SK-N-SH (cell line): ENCODE data around the gene PTPRD. TPM values are rescaled to one million over a fixed set of nuclear protein-coding genes. Genes with fewer than 3 reads are reported as not detected.

Experiments used
- CTCF ChIA-PET: fragments of 300-600, 350-600 bp; formaldehyde crosslinking; extraction: SDS; loops from one replicate; lab custom pipeline; 2021; lab: Yijun Ruan, JAX
- POLR2A ChIA-PET: fragments of 350-600 bp; sonication (Branson Sonifier 250); formaldehyde crosslinking; extraction: SDS; loops from one replicate; lab custom pipeline; 2020; ENCODE audit warnings: antibody characterized with exemption, inconsistent platforms; lab: Yijun Ruan, JAX
- DNase-seq: peaks from one replicate; pipeline ENCODE4 v3.0.0; 2012
- H2AFZ ChIP-seq: fragments of 200-600 bp; sonication (generic); 2 replicates; pipeline ENCODE4 v1.8.1; 2016; ENCODE audit warnings: antibody characterized with exemption, mild to moderate bottlenecking, low read depth
- H3F3A ChIP-seq: fragments of 200-600 bp; sonication (generic); replicated peaks from 2 replicates; pipeline ENCODE3; 2016; ENCODE audit warnings: antibody characterized with exemption, mild to moderate bottlenecking; ENCODE audit not compliant: insufficient read depth
- H3K27ac ChIP-seq, 2 experiments: fragments of 200-500 bp in 1 of 2; fragments of 200-600 bp in 1 of 2; sonication (Bioruptor generic) in 1 of 2; sonication (generic), shearing (Covaris generic) in 1 of 2; 2 replicates each; pipeline versions ENCODE4 v1.5.1 to v1.6.1; 2014 to 2016; ENCODE audit warnings: low read depth in 2 of 2, inconsistent platforms in 1 of 2, low read length in 1 of 2, mild to moderate bottlenecking in 1 of 2, mixed read lengths in 1 of 2
- H3K27me3 ChIP-seq: fragments of 200-600 bp; sonication (generic), shearing (Covaris generic); 2 replicates; pipeline ENCODE4 v1.6.1; 2016; ENCODE audit warnings: mixed run types; ENCODE audit not compliant: insufficient read depth
- H3K36me3 ChIP-seq, 2 experiments: fragments of 200-500 bp in 1 of 2; fragments of 200-600 bp in 1 of 2; sonication (Bioruptor generic) in 1 of 2; sonication (generic) in 1 of 2; replicated peaks in 1 of 2; 2 replicates each; pipeline versions ENCODE3 to v1.5.1; 2014 to 2016; ENCODE audit warnings: low read length in 1 of 2, mild to moderate bottlenecking in 1 of 2; ENCODE audit not compliant: insufficient read depth in 2 of 2, control insufficient read depth in 1 of 2
- H3K4me1 ChIP-seq, 2 experiments: fragments of 200-500 bp in 1 of 2; fragments of 200-600 bp in 1 of 2; sonication (Bioruptor generic) in 1 of 2; sonication (generic), shearing (Covaris generic) in 1 of 2; 2 replicates each; pipeline versions ENCODE4 v1.5.1 to v1.6.1; 2014 to 2016; ENCODE audit warnings: low read depth in 1 of 2, low read length in 1 of 2, mixed run types in 1 of 2; ENCODE audit not compliant: insufficient read depth in 2 of 2, control insufficient read depth in 1 of 2
- H3K4me2 ChIP-seq: fragments of 200-600 bp; sonication (generic), shearing (Covaris generic); 2 replicates; pipeline ENCODE4 v1.6.1; 2017; ENCODE audit warnings: mixed run types
- H3K4me3 ChIP-seq, 2 experiments: fragments of 200-500 bp in 1 of 2; fragments of 200-600 bp in 1 of 2; sonication (Bioruptor generic) in 1 of 2; sonication (generic), shearing (Covaris generic) in 1 of 2; 2 replicates each; pipeline versions ENCODE4 v1.5.1 to v1.8.1; 2014 to 2016; ENCODE audit warnings: low read depth in 2 of 2, inconsistent platforms in 1 of 2, low read length in 1 of 2, mild to moderate bottlenecking in 1 of 2, mixed read lengths in 1 of 2, moderate library complexity in 1 of 2
- H3K79me2 ChIP-seq: fragments of 200-600 bp; sonication (generic); 2 replicates; pipeline ENCODE4 v1.8.1; 2017; ENCODE audit warnings: mild to moderate bottlenecking; ENCODE audit not compliant: insufficient read depth
- H3K9ac ChIP-seq: fragments of 200-600 bp; sonication (generic); 2 replicates; pipeline ENCODE4 v1.6.1; 2017; ENCODE audit warnings: mixed run types
- H3K9me2 ChIP-seq: fragments of 200-600 bp; sonication (generic); 2 replicates; pipeline ENCODE4 v1.6.1; 2017; ENCODE audit warnings: mixed run types
- H3K9me3 ChIP-seq: fragments of 200-600 bp; sonication (generic); 2 replicates; pipeline ENCODE4 v1.6.1; 2017; ENCODE audit warnings: mixed run types, mild to moderate bottlenecking, moderate library complexity
- H4K20me1 ChIP-seq: fragments of 200-600 bp; sonication (generic); 2 replicates; pipeline ENCODE4 v1.6.1; 2017; ENCODE audit warnings: mild to moderate bottlenecking, mixed run types; ENCODE audit not compliant: insufficient read depth
- CHD2 ChIP-seq: fragments of 150-350 bp; IDR thresholded peaks from 2 replicates; pipeline ENCODE4 v1.6.1; 2018; ENCODE audit warnings: low read length; ENCODE audit not compliant: partially characterized antibody
- CTCF ChIP-seq: fragments of 200-600 bp; sonication (generic); IDR thresholded peaks from 2 replicates; pipeline ENCODE4 v1.6.1; 2017; ENCODE audit warnings: antibody characterized with exemption, mild to moderate bottlenecking, moderate library complexity
- EP300 ChIP-seq, 2 experiments: IDR thresholded peaks; 2 replicates each; pipeline versions ENCODE4 v1.4.0 to v1.6.1; 2012; ENCODE audit warnings: borderline replicate concordance in 1 of 2, low read depth in 1 of 2, low read length in 1 of 2
- FOSL2 ChIP-seq: IDR thresholded peaks from 2 replicates; pipeline ENCODE4 v1.4.0; 2012; ENCODE audit warnings: low read depth, mild to moderate bottlenecking, moderate library complexity, borderline replicate concordance
- FOXJ3 ChIP-seq: sonication (generic); formaldehyde crosslinking; IDR thresholded peaks from 2 replicates; pipeline ENCODE4 v1.5.1; 2020; ENCODE audit warnings: mild to moderate bottlenecking, missing genetic modification reagents
- GABPA ChIP-seq: IDR thresholded peaks from 2 replicates; pipeline ENCODE4 v1.4.0; 2012; ENCODE audit warnings: low read depth, mild to moderate bottlenecking
- MAX ChIP-seq: IDR thresholded peaks from 2 replicates; pipeline ENCODE4 v1.4.0; 2012; ENCODE audit warnings: low read depth
- MEF2A ChIP-seq: IDR thresholded peaks from 2 replicates; pipeline ENCODE4 v1.4.0; 2012; ENCODE audit warnings: low read depth, borderline replicate concordance
- RCOR1 ChIP-seq: fragments of 150-350 bp; IDR thresholded peaks from 2 replicates; pipeline ENCODE4 v1.6.1; 2017; ENCODE audit warnings: antibody characterized with exemption, low read length
- SIN3A ChIP-seq: IDR thresholded peaks from 2 replicates; pipeline ENCODE4 v1.6.1; 2012; ENCODE audit warnings: low read depth, mild to moderate bottlenecking, low read length, moderate library complexity, borderline replicate concordance
- SMC3 ChIP-seq: IDR thresholded peaks from 2 replicates; pipeline ENCODE4 v1.6.1; 2012; ENCODE audit warnings: low read depth, low read length, improper control_type of control experiment
- TAF1 ChIP-seq: IDR thresholded peaks from 2 replicates; pipeline ENCODE4 v1.6.1; 2012; ENCODE audit warnings: low read depth, mild to moderate bottlenecking, low read length, moderate library complexity, borderline replicate concordance
- USF1 ChIP-seq: IDR thresholded peaks from 2 replicates; pipeline ENCODE4 v1.4.0; 2012; ENCODE audit warnings: low read depth, borderline replicate concordance
- USF2 ChIP-seq: fragments of 150-350 bp; IDR thresholded peaks from 2 replicates; pipeline ENCODE4 v1.6.1; 2017; ENCODE audit warnings: antibody characterized with exemption, low read length, low read depth, borderline replicate concordance
- WGBS: methylation state at CpG from one replicate; pipeline ENCODE4 v1.1.6; 2017; ENCODE audit warnings: low lambda C conversion rate; 5-methylcytosine and 5-hydroxymethylcytosine counted together
- polyA plus RNA-seq, 3 experiments: library from polyadenylated mRNA; depleted of rRNA; stranded (reverse); fragments of >200 nt; gene quantifications; 2 replicates each; pipeline ENCODE4 v1.2.3, GENCODE V29; 2012
- TF ChIP-seq, protein P1 (sequence below): IDR thresholded peaks from 2 replicates; pipeline ENCODE4 v1.4.0; 2012; ENCODE audit warnings: low read depth, borderline replicate concordance

The PTPRD gene
- polyA plus RNA-seq, 1 of the 3 experiments (the other 2 are of a cell fraction), result 0.15 TPM

- no peak overlapping the region for H3K4me3 ChIP-seq
- no peaks in the 10 kb centered on the region for H4K20me1 ChIP-seq
- no peak overlapping the region for H3K4me2 ChIP-seq
- no peaks in the 10 kb centered on the region for H3K79me2 ChIP-seq
- no peak overlapping the region for H3K27ac ChIP-seq
- TF ChIP-seq, protein P1, sequence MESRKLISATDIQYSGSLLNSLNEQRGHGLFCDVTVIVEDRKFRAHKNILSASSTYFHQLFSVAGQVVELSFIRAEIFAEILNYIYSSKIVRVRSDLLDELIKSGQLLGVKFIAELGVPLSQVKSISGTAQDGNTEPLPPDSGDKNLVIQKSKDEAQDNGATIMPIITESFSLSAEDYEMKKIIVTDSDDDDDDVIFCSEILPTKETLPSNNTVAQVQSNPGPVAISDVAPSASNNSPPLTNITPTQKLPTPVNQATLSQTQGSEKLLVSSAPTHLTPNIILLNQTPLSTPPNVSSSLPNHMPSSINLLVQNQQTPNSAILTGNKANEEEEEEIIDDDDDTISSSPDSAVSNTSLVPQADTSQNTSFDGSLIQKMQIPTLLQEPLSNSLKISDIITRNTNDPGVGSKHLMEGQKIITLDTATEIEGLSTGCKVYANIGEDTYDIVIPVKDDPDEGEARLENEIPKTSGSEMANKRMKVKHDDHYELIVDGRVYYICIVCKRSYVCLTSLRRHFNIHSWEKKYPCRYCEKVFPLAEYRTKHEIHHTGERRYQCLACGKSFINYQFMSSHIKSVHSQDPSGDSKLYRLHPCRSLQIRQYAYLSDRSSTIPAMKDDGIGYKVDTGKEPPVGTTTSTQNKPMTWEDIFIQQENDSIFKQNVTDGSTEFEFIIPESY, result no peak
- no peak for TF ChIP-seq GABPA
- TF ChIP-seq CTCF, result no peak
- no peak for TF ChIP-seq USF2
- no peaks in the 10 kb centered on the region for H3K36me3 ChIP-seq
- no peaks in the 10 kb centered on the region for H3K9me3 ChIP-seq
- ChIA-PET CTCF (no interaction called here), POLR2A (no interaction called here)
- no peaks in the 10 kb centered on the region for H3K9me2 ChIP-seq
- 17% methylated on average over 3 of the region's 3 CpGs for WGBS
- no peak overlapping the region for H2AFZ ChIP-seq
- H3K4me1 ChIP-seq, result no peaks in the 10 kb centered on the region
- no peak for DNase-seq
- H3F3A ChIP-seq, result no peaks in the 10 kb centered on the region
- H3K9ac ChIP-seq, result no peak overlapping the region
- H3K27me3 ChIP-seq, result no peaks in the 10 kb centered on the region
Observed at GRCh38 chr9:8428389-8428788, 2184.4 kb downstream of the PTPRD start.

DNA sequence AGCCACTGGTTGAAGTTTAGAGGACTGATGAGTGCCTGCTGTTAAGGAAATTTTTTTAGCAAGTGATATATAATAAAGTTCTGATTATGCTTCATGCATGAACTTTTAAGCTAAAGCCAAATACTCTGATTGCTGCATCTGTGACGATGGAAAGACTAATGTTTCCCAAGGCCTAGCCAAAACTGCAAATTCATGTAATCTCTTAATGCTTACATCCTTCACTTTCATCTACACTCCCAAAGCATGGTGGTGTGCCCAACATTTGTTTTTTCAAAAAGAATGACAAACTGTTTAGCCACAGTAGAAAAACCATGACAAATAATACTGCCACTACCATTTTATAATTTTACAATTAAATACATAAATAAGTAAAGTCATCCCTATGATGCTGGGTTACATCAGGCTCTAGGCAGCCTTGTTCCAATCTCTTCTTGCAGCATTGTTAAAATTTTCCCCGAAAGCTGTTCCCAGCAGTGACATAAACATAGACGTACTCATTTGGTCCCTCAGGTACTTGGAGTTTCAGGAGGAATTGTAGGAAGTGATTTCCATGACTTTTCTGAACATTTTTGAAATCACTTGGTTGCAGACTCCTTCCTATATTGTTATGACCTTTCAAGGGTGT is 2187.9 kb downstream of the PTPRD start:
- TF ChIP-seq SMC3, result no peak
- TF ChIP-seq SIN3A, result no peak
- no peak for TF ChIP-seq FOXJ3
- no peak for TF ChIP-seq USF1
- TF ChIP-seq MAX, result no peak
- TF ChIP-seq EP300 (IDR thresholded peaks at IDR 0.05; ENCODE audit: borderline replicate concordance in 1 of 2, low read depth in 1 of 2, low read length in 1 of 2), result no peak
- TF ChIP-seq RCOR1, result no peak
- no peak for TF ChIP-seq MEF2A
- TF ChIP-seq CHD2, result no peak
- TF ChIP-seq FOSL2, result no peak
- TF ChIP-seq TAF1, result no peak
- Histone ChIP-seq H3K4me2 (no peak overlapping the region), H3F3A (no peaks in the 10 kb centered on the region), H3K27ac (no peak overlapping the region), H3K4me3 (no peak overlapping the region), H3K4me1 (no peaks in the 10 kb centered on the region), H3K9ac (no peak overlapping the region), H3K27me3 (no peaks in the 10 kb centered on the region), H3K9me3 (no peaks in the 10 kb centered on the region), H3K36me3 (no peaks in the 10 kb centered on the region), H2AFZ (no peak overlapping the region), H3K9me2 (no peaks in the 10 kb centered on the region), H4K20me1 (no peaks in the 10 kb centered on the region), H3K79me2 (no peaks in the 10 kb centered on the region)
- ChIA-PET CTCF (no interaction called here), POLR2A (no interaction called here)
- 58% methylated on average over 3 of the region's 3 CpGs for WGBS
- no peak for DNase-seq
